ENCODE results near the gene HES1. TPM values are rescaled to one million over a fixed set of nuclear protein-coding genes. Genes with fewer than 3 reads are reported as not detected.
"Not testable (repeated sequence)": the region's sequence is repeated elsewhere in the genome, so short reads cannot be mapped to it uniquely, and the experiment has no call there.

HES1 gene
- total RNA-seq, 2 donors from 2014 or later = 102 TPM

DNA sequence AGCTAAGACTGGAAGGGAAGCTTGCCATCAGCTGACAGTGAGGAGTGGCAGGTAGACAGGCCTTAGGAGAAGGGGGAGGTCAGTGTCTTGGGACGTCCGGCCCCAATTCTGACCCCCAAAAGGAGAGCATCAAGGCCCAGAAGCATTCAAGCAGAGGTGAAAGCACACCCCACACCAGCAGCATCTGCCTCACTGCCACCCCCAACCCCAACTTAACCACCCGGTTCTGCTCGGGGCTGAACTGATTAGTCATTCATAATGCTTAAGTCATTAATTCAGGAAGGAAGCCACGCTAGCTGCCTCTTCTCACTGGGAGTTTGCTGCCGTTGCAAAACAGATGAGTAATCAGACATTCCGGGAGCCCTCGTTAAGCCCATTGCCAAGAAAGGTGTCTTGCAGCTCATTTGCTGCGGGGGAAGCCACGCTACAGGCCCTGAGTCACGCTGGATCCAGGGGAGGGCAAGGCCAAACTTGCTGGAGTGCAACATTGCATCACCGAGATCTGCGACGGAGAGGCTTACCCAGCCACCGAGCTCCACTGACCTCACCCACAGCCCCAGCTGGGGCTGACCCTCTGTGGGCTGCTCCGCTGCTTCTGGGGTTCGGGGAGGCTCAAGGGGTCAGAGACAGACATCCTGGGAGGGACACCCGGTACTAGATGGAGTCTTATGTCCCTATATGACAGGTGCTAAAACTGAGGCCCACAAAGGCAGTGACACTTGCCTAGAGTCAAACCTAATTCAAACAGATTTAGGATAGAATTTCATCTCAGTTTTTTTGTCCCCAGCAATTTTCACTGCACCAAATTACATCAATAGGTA is 46.4 kb upstream of the HES1 start:
- no peaks in the 10 kb centered on the region for H3K36me3 ChIP-seq
- H3K9me3 ChIP-seq = no peaks in the 10 kb centered on the region
- H3K27ac ChIP-seq = no peak overlapping the region
- intact Hi-C loops (cut with DNase I) = no loop called here
- no peak overlapping the region for H3K9ac ChIP-seq (ENCODE audit: low read depth in 2 of 2, low read length in 2 of 2)
- no peak for DNase-seq
- no peak for TF ChIP-seq CTCF (IDR thresholded peaks at IDR 0.05)
- H3K27me3 ChIP-seq = no peaks in the 10 kb centered on the region
- H3K4me3 ChIP-seq = no peak overlapping the region
- no peaks in the 10 kb centered on the region for H3K4me1 ChIP-seq

GRCh38 chr3:194090178-194090555 is 45.8 kb upstream of the HES1 start:
- H3K9ac ChIP-seq (ENCODE audit: low read depth in 2 of 2, low read length in 2 of 2); H3K27me3 ChIP-seq; H3K9me3 ChIP-seq; H3K36me3 ChIP-seq; H3K4me1 ChIP-seq; DNase-seq; intact Hi-C loops (cut with DNase I); H3K4me3 ChIP-seq; H3K27ac ChIP-seq: not testable (repeated sequence)

GRCh38 chr3:194090716-194091115 is 45.2 kb upstream of the HES1 start:
- Histone ChIP-seq H3K9ac (ENCODE audit: low read depth in 2 of 2, low read length in 2 of 2) (no peak overlapping the region), H3K36me3 (no peaks in the 10 kb centered on the region), H3K27ac (no peak overlapping the region), H3K4me3 (no peak overlapping the region), H3K27me3 (no peaks in the 10 kb centered on the region), H3K9me3 (no peaks in the 10 kb centered on the region), H3K4me1 (no peaks in the 10 kb centered on the region)
- intact Hi-C loops (cut with DNase I) = no loop called here
- no peak for TF ChIP-seq CTCF (IDR thresholded peaks at IDR 0.05)
- no peak for DNase-seq

DNA sequence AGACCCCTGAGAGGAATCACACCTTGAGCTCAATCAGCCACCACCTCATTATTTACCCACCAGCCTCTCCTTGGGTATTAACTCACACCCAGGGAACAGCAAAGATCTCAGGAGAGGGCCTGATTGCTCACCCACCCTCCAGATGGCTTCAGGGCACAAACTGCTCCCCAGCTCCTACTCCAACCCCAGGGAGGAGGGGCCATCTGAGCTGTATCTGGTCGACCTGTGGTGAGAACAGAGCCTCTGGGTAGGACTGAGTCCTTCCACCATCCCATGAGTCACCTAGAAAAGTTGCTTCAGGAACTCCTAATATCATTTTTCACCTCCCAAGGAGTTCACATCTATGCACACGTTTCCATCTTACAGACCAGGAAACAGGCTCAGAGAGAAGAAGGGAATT is 44.8 kb upstream of the HES1 start:
- Histone ChIP-seq H3K4me1 (no peaks in the 10 kb centered on the region), H3K36me3 (no peaks in the 10 kb centered on the region), H3K9ac (ENCODE audit: low read depth in 2 of 2, low read length in 2 of 2) (no peak overlapping the region), H3K9me3 (no peaks in the 10 kb centered on the region), H3K4me3 (no peak overlapping the region), H3K27ac (no peak overlapping the region), H3K27me3 (no peaks in the 10 kb centered on the region)
- TF ChIP-seq CTCF (IDR thresholded peaks at IDR 0.05) = no peak
- DNase-seq = no peak
- intact Hi-C loops (cut with DNase I) = no loop called here

DNA sequence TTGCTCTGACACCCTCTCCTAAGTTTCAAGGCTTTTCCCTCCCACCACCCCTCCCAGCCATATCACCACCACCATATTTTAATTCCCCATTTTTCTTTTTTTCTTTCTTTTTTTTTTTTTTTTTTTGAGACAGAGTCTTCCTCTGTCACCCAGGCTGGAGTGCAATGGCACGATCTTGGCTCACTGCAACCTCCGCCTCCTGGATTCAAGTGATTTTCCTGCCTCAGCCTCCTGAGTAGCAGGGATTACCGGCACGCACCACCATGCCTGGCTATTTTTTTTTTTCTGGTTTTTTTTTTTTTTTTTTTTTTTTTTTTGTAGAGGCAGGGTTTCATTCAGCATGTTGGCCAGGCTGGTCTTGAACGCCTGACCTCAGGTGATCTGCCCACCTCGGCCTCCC is 44.1 kb upstream of the HES1 start:
- H3K4me3 ChIP-seq; H3K27me3 ChIP-seq; H3K9ac ChIP-seq (ENCODE audit: low read depth in 2 of 2, low read length in 2 of 2); DNase-seq; H3K4me1 ChIP-seq; H3K36me3 ChIP-seq; H3K27ac ChIP-seq; H3K9me3 ChIP-seq; intact Hi-C loops (cut with DNase I): not testable (repeated sequence)

DNA sequence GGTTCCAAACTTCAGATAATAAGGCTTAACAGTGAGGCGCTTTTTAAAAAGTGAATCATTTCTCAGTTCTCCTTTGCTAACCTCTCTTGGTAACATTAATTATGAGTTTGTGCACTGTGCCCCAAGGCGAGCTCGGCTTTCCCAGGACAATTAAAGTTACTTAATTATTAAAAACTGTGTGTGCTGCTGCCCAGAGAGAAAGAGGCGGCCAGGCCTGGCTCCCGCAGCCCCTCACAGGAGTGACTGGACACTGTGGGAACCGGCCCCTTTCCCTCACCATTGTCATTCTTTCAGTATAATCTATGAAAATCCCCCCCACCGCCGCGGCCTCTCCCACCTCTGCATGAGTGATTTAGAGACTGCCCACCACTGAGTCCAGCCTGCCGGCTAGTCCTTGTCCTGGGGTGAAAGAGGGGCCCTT is 43.1 kb upstream of the HES1 start:
- Histone ChIP-seq H3K4me3 (no peak overlapping the region), H3K9ac (ENCODE audit: low read depth in 2 of 2, low read length in 2 of 2) (no peak overlapping the region), H3K9me3 (no peaks in the 10 kb centered on the region), H3K27me3 (no peaks in the 10 kb centered on the region), H3K27ac (no peak overlapping the region), H3K36me3 (no peaks in the 10 kb centered on the region), H3K4me1 (no peaks in the 10 kb centered on the region)
- no peak for DNase-seq
- intact Hi-C loops (cut with DNase I) = no loop called here
- no peak for TF ChIP-seq CTCF (IDR thresholded peaks at IDR 0.05)

Data from colonic mucosa (tissue), 4 donors.